Fibroblast of lung (primary cell): Measurements from ENCODE around the gene HOXC11.

Source experiments
- EZH2 ChIP-seq: IDR thresholded peaks from 2 replicates; pipeline ENCODE4 v1.5.1; 2012; ENCODE audit warnings: low read length, control low read depth, mild to moderate bottlenecking; ENCODE audit errors: missing control alignments
- TF ChIP-seq, protein P1 (sequence below), 2 donors: IDR thresholded peaks in 1 of 2; conservative IDR thresholded peaks in 1 of 2; 1 replicate in 1 of 2; 2 replicates in 1 of 2; pipeline ENCODE4 v1.5.1; 2011 to 2012; ENCODE audit warnings: low read length in 2 of 2, control low read depth in 1 of 2, inconsistent platforms in 1 of 2, low read depth in 1 of 2, mild to moderate bottlenecking in 1 of 2

DNA sequence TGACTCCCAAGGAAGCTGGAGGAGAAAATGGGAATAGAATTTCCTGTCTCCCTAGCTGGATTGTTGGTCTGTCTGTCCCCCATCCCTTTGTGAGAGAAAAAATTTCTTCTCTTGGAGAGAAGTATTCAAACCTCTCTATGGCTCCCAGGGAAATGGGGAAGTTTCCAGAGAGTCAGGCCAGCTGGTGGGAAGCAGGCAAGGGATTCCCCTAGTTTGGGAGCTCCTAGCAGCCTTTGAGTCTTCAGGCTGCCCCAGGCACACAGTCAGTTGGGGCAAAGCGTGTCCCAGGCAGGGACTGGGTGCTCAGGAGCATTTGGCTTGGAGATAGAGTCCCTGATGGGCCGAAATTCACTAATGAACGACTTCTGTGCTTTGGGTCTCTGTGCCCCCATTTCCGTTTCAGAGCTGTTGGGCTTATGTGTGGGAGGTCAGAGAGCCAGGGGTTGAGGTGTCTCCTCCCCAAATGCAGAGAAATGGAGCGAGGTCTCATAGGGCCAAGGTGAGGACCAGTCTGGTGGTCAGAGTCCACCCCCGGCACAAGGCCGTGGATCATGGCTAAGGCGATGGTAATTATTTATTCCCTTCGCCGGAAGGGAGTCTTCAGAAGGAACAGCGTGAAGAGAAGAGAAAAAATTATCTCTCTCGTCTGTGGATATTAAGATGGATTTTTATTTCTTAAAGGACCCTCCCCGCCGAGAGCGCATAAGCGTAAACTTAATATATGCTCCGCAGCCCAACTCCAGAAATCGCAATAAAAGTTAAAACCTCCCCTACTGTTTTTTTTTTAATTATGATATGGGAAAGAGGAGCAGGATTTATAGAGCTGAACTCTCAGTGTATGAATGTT lies 20.5 kb downstream of the HOXC11 start:
- TF ChIP-seq, protein P1, sequence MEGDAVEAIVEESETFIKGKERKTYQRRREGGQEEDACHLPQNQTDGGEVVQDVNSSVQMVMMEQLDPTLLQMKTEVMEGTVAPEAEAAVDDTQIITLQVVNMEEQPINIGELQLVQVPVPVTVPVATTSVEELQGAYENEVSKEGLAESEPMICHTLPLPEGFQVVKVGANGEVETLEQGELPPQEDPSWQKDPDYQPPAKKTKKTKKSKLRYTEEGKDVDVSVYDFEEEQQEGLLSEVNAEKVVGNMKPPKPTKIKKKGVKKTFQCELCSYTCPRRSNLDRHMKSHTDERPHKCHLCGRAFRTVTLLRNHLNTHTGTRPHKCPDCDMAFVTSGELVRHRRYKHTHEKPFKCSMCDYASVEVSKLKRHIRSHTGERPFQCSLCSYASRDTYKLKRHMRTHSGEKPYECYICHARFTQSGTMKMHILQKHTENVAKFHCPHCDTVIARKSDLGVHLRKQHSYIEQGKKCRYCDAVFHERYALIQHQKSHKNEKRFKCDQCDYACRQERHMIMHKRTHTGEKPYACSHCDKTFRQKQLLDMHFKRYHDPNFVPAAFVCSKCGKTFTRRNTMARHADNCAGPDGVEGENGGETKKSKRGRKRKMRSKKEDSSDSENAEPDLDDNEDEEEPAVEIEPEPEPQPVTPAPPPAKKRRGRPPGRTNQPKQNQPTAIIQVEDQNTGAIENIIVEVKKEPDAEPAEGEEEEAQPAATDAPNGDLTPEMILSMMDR (conservative IDR thresholded peaks at IDR 0.05 in 1 of 2, IDR thresholded peaks at IDR 0.05 in 1 of 2; ENCODE audit: low read depth in 1 of 2, low read length in 2 of 2), result no peak
- TF ChIP-seq EZH2, result no peak
